ENCODE measurements around the gene AHNAK2. TPM values are rescaled to one million over a fixed set of nuclear protein-coding genes. Genes with fewer than 3 reads are reported as not detected.

Gene AHNAK2
- 2.6 TPM for total RNA-seq

DNA sequence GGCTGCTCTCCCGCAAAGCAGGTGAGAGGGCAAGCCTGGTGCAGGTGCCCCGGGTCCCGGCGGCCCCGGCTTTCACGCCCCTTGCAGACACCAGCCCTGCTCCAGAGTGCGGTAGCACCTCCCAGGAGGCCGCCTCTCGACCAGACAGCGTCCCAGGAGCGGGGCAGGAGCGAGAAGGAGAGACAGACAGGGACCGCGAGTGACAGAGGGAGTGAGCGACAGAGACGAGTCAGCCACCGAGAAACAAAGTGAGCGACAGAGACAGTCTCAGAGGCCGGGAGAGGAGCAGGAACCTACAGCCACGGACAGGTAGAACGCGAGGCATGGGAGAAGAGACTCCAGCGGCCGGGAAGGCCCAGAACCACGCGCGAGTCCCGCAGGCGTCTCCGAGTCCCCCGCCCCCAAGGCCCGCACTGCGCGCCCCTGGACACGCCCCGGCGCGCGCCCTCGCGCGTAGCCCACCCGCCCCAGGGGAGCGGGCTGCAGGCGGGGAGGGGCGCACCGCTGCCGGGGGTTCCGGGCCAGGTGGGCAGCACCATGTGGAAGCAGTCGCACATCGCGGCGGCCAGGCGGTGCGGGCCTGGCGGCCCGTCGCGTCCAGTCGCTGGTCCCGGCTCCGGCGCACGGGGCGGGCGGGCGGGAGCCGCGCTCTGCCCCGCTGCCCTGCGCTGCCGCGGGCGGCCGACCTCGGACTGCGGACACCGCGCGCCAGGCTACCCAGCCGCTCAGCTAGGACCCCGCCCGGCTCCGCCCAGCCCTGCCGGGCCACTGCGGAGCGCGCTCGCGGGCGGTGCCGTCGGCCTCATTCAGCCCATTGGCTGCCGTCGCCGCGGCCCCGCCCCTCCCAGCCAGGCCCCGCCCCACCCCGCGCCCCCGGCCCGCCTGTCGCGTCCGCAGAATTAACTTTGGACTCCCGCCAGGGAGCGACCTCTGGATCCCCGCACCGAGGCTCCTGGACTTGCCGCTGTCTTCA, at the start of gene AHNAK2:
TSS of gene AHNAK2 (minus strand) at position 694 of the 973 bp plus-strand sequence. CDS start at position 557, 137 bp downstream.

DNA sequence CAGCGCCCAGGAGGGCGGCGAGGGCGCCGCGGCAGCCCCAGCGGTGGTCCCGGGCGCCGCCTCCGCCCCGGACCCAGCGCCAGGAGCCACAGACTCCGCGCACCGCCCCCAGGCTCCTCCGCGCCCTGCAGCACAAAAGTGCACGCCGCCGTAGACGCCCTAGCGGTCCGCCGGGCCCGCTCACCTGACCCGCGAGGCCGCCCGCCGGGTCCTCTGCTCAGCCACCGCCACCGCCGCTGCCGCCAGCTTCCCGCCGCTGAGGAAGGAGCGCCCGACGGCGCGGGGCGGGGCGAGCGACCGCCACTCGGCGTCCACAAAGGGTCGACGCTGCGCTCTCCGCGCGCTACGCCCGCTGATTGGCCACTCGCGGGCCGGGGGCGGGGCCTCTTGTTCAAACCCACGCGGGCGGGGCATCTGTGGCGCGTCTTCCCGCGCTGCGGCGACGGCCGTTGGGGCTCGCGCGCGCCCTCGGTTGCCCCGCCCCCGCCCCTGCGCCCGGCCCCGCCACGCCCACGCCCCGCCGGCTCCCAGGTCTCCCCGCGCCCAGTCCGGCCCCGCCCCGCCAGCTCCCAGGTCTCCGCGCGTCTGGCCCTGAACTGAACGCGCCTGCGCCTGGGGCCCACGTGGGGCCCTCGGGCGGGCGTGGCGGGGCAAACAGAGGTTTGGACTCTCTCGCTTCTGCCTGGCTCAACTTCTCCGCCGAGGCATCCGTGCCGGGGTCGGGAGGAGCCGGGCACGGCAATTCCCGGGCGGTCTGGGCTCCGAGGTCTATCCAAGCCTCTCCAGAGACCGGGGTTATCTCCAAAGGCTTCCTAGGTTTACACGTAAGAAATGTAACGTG, 42.9 kb upstream of the AHNAK2 start, which contains the start of gene CDCA4:
TSS of gene CDCA4 (minus strand) at position 269 of the 841 bp plus-strand sequence. CDS start 9,154 bp downstream, outside the sequence.

DNA sequence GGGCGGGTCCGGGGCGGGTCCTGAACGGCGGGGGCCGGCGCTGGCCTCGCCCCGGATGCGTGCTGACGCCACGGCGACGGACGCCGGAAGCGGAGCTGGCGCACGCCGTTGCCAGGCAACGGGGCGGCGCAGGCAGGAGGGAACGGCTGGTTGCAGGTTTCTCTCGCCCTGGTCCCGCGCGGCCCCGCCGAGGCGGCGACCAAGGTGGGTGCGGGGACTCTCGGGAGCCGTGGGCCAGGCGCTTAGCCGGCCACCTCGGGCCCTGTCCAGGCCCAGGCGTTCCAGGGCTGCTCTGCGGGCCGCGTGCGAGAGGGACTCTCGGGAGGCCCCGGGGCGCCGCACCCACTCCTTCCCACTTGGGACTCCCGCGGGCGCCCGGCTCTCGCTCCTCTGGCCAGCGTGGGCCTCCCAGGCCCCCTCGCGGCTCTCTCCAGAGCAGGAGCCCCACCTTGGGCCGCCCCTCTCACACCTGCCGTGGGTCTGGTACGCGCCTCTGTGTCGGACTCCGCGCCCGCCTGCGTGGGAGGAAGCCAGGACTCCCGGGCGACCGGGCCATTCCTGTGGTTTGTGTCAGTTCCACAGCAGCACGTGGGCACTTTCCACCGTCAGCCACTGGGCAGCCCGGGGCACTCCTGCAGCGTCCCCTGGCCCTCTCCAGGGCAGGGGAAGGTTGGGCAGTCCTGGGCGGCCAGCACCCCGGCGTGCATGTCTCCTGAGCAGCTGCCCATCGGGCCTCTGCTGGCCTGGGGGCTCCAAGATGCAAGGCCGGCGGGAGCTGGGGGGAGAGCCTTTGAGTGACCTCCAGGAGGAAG, 7.7 kb upstream of the AHNAK2 start, which contains the start of gene CLBA1:
TSS of gene CLBA1 (plus strand) at position 114 of the 812 bp plus-strand sequence. CDS start at position 758, 644 bp downstream.

DNA sequence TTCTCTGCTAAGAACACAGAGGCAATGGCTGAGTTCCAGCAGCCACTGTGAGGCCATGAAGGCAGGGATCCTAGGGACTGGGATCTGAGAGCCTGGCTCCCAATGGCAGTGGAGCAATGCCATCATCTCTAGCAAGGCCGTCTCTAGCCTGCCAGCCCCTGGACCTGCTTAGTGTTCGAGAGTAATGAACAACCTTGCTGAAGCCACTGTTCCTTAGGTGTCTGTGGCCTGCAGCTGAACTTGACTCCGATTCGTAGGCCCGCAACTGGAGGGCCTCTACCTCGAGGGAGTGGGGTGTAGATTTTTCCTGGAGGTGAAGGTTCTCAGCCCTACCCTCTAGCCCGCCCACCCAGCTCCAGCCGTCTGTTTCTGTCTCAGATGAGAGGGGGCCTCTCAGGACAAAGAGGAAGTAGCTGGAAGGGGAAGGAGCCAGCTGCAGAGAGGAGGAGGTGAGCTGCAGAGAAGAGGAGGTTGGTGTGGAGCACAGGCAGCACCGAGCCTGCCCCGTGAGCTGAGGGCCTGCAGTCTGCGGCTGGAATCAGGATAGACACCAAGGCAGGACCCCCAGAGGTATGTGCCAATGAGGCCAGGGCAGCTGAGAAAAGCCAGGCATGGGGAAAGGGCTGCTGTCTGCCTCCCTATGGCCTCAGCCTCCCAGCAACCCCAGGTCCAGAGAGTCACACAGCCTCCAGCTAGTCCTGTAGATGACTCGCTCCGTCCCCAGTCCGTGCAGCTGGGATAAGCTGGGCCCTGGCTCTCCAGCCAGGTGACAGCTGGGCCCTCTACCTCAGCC, 53.6 kb downstream of the AHNAK2 start, which contains the start of gene PLD4:
TSS of gene PLD4 (plus strand) at position 459 of the 793 bp plus-strand sequence. CDS start 2,262 bp downstream, outside the sequence.

Other genes starting within 250 kb of the AHNAK2 start
- 84.4 TPM for gene SIVA1, start 225.2 kb downstream of the AHNAK2 start, total RNA-seq
- 127 TPM for gene AKT1, start 182.6 kb downstream of the AHNAK2 start, total RNA-seq
- gene ZBTB42, start 177.3 kb downstream of the AHNAK2 start, total RNA-seq, result 9.1 TPM
- 14.5 TPM for gene CEP170B, start 113.1 kb downstream of the AHNAK2 start, total RNA-seq
- gene PLD4, start 53.5 kb downstream of the AHNAK2 start, total RNA-seq, result 16.2 TPM
- 17.3 TPM for gene CLBA1, start 7.4 kb upstream of the AHNAK2 start, total RNA-seq
- 19.9 TPM for gene CDCA4, start 42.7 kb upstream of the AHNAK2 start, total RNA-seq
- 2.3 TPM for gene GPR132, start 87.1 kb upstream of the AHNAK2 start, total RNA-seq
- 17.4 TPM for gene JAG2, start 190.4 kb upstream of the AHNAK2 start, total RNA-seq
- 22.9 TPM for gene NUDT14, start 202.9 kb upstream of the AHNAK2 start, total RNA-seq